GM18868 (cell line): Measurements from ENCODE around the gene MPO.

ENCODE experiments used
- ATAC-seq: cut with Tn5 transposase; IDR thresholded peaks from one replicate; pipeline ENCODE4 v1.9.1; 2021; ENCODE audit warnings: mild to moderate bottlenecking, moderate library complexity; ENCODE audit not compliant: unreplicated experiment

The MPO gene

GRCh38 chr17:58280480-58281217 is at the start of gene MPO:
Gene MPO, minus strand, starts transcription at chr17:58280935. Its CDS starts 177 bp downstream, at chr17:58280758.
- no peak for ATAC-seq

- peak; percentile 4 for ATAC-seq
Measured at GRCh38 chr17:58329810-58330537, 49.2 kb upstream of the MPO start.

- peak; percentile 38 for ATAC-seq
Measured at GRCh38 chr17:58329035-58329809, 48.5 kb upstream of the MPO start.

- ATAC-seq, result peak; percentile 16
Measured at GRCh38 chr17:58328195-58329034, 47.7 kb upstream of the MPO start, which contains the start of gene TSPOAP1. Gene TSPOAP1, minus strand, starts transcription at chr17:58328795. Its CDS starts 875 bp downstream, at chr17:58327920.

- ATAC-seq, result peak; percentile 14
Measured at GRCh38 chr17:58327363-58328194, 46.8 kb upstream of the MPO start.

- ATAC-seq, result no peak
Measured at GRCh38 chr17:58326609-58327362, 46.1 kb upstream of the MPO start.

GRCh38 chr17:58325976-58326468 is 45.3 kb upstream of the MPO start:
- ATAC-seq, result no peak

- no peak for ATAC-seq
Measured at GRCh38 chr17:58325289-58325726, 44.6 kb upstream of the MPO start.

GRCh38 chr17:58324409-58325288 is 43.9 kb upstream of the MPO start:
- no peak for ATAC-seq

GRCh38 chr17:58324056-58324408 is 43.3 kb upstream of the MPO start:
- ATAC-seq, result no peak

- ATAC-seq, result no peak
Measured at GRCh38 chr17:58323366-58324055, 42.8 kb upstream of the MPO start.

GRCh38 chr17:58322581-58323185 is 41.9 kb upstream of the MPO start:
- no peak for ATAC-seq

- no peak for ATAC-seq
Measured at GRCh38 chr17:58321571-58322525, 41.1 kb upstream of the MPO start.

GRCh38 chr17:58320570-58321323 is 40.0 kb upstream of the MPO start:
- ATAC-seq, result no peak

- no peak for ATAC-seq
Measured at GRCh38 chr17:58320163-58320558, 39.4 kb upstream of the MPO start.
